Measurements from ENCODE around the gene GPX4.

- TF ChIP-seq POLR2A (IDR thresholded peaks at IDR 0.05) (no peak), CTCF (IDR thresholded peaks at IDR 0.05) (no peak)
Observed at GRCh38 chr19:1104311-1105007, 665 bp downstream of the GPX4 start.
